Mesodermal cell (in vitro differentiated cells): ENCODE measurements around the gene GRK4.
A peak's percentile ranks its signal among the peaks of the same experiment; 100 is the strongest.

ENCODE experiments used
- H3K27ac ChIP-seq: 2 replicates; pipeline ENCODE4 v1.7.0; 2013; ENCODE audit warnings: mild to moderate bottlenecking, low read depth, low read length, moderate library complexity; ENCODE audit not compliant: severe bottlenecking
- H3K36me3 ChIP-seq: 2 replicates; pipeline ENCODE4 v1.7.1; 2013; ENCODE audit warnings: mild to moderate bottlenecking, low read length, moderate library complexity; ENCODE audit not compliant: control insufficient read depth, insufficient read depth
- H3K4me1 ChIP-seq: one replicate; pipeline ENCODE4 v1.7.1; 2013; ENCODE audit warnings: mild to moderate bottlenecking, low read length; ENCODE audit not compliant: insufficient read depth, control insufficient read depth, poor library complexity, severe bottlenecking
- H3K4me3 ChIP-seq: 2 replicates; pipeline ENCODE4 v1.7.0; 2013; ENCODE audit warnings: low read length, control low read depth, mild to moderate bottlenecking; ENCODE audit not compliant: insufficient read depth, poor library complexity, severe bottlenecking; ENCODE audit errors: extremely low read depth
- H3K9me3 ChIP-seq: 2 replicates; pipeline ENCODE4 v1.7.1; 2013; ENCODE audit warnings: mild to moderate bottlenecking, low read length, moderate library complexity; ENCODE audit not compliant: control insufficient read depth
- WGBS, 2 experiments: methylation state at CpG; one replicate each; pipeline ENCODE4 v1.1.5; 2013; ENCODE audit warnings: missing lambda C conversion rate in 2 of 2; ENCODE audit not compliant: insufficient coverage in 2 of 2; 5-methylcytosine and 5-hydroxymethylcytosine counted together

Gene GRK4

DNA sequence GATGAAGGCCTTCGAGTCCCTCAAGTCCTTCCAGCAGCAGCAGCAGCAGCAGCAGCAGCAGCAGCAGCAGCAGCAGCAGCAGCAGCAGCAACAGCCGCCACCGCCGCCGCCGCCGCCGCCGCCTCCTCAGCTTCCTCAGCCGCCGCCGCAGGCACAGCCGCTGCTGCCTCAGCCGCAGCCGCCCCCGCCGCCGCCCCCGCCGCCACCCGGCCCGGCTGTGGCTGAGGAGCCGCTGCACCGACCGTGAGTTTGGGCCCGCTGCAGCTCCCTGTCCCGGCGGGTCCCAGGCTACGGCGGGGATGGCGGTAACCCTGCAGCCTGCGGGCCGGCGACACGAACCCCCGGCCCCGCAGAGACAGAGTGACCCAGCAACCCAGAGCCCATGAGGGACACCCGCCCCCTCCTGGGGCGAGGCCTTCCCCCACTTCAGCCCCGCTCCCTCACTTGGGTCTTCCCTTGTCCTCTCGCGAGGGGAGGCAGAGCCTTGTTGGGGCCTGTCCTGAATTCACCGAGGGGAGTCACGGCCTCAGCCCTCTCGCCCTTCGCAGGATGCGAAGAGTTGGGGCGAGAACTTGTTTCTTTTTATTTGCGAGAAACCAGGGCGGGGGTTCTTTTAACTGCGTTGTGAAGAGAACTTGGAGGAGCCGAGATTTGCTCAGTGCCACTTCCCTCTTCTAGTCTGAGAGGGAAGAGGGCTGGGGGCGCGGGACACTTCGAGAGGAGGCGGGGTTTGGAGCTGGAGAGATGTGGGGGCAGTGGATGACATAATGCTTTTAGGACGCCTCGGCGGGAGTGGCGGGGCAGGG lies 111.7 kb downstream of the GRK4 start:
- Histone ChIP-seq H3K4me1 (no peaks in the 10 kb centered on the region), H3K9me3 (no peaks in the 10 kb centered on the region), H3K4me3 (peak overlapping the region; percentile 64), H3K36me3 (peaks cover 4% of the 10 kb centered on the region), H3K27ac (peak overlapping the region; percentile 96)
- 0% methylated on average over 22 to 36 of the region's 60 CpGs for WGBS, 2 experiments

DNA sequence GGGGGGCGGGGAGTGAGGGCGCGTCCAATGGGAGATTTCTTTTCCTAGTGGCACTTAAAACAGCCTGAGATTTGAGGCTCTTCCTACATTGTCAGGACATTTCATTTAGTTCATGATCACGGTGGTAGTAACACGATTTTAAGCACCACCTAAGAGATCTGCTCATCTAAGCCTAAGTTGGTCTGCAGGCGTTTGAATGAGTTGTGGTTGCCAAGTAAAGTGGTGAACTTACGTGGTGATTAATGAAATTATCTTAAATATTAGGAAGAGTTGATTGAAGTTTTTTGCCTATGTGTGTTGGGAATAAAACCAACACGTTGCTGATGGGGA lies 112.2 kb downstream of the GRK4 start:
- Histone ChIP-seq H3K36me3 (peaks cover 6% of the 10 kb centered on the region), H3K4me3 (peak overlapping the region; percentile 64), H3K9me3 (no peaks in the 10 kb centered on the region), H3K27ac (peak overlapping the region; percentile 77), H3K4me1 (no peaks in the 10 kb centered on the region)
- WGBS, 2 experiments, result 3 to 11% methylated on average over 3 to 5 of the region's 8 CpGs

DNA sequence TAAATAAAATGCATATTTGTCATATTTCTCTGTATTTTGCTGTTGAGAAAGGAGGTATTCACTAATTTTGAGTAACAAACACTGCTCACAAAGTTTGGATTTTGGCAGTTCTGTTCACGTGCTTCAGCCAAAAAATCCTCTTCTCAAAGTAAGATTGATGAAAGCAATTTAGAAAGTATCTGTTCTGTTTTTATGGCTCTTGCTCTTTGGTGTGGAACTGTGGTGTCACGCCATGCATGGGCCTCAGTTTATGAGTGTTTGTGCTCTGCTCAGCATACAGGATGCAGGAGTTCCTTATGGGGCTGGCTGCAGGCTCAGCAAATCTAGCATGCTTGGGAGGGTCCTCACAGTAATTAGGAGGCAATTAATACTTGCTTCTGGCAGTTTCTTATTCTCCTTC lies 114.4 kb downstream of the GRK4 start:
- 100% methylated on average over 2 of the region's 2 CpGs for WGBS, 2 experiments
- Histone ChIP-seq H3K4me1 (no peaks in the 10 kb centered on the region), H3K36me3 (peaks cover 6% of the 10 kb centered on the region), H3K9me3 (no peaks in the 10 kb centered on the region), H3K27ac (no peak overlapping the region), H3K4me3 (no peak overlapping the region)

DNA sequence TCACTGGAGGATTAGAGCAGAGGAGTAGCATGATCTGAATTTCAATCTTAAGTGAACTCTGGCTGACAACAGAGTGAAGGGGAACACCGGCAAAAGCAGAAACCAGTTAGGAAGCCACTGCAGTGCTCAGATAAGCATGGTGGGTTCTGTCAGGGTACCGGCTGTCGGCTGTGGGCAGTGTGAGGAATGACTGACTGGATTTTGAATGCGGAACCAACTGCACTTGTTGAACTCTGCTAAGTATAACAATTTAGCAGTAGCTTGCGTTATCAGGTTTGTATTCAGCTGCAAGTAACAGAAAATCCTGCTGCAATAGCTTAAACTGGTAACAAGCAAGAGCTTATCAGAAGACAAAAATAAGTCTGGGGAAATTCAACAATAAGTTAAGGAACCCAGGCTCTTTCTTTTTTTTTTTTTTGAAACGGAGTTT lies 116.3 kb downstream of the GRK4 start:
- Histone ChIP-seq H3K27ac (no peak overlapping the region), H3K9me3 (no peaks in the 10 kb centered on the region), H3K4me3 (no peak overlapping the region), H3K36me3 (peaks cover 6% of the 10 kb centered on the region), H3K4me1 (no peaks in the 10 kb centered on the region)
- 97 to 99% methylated on average over 5 of the region's 6 CpGs for WGBS, 2 experiments

DNA sequence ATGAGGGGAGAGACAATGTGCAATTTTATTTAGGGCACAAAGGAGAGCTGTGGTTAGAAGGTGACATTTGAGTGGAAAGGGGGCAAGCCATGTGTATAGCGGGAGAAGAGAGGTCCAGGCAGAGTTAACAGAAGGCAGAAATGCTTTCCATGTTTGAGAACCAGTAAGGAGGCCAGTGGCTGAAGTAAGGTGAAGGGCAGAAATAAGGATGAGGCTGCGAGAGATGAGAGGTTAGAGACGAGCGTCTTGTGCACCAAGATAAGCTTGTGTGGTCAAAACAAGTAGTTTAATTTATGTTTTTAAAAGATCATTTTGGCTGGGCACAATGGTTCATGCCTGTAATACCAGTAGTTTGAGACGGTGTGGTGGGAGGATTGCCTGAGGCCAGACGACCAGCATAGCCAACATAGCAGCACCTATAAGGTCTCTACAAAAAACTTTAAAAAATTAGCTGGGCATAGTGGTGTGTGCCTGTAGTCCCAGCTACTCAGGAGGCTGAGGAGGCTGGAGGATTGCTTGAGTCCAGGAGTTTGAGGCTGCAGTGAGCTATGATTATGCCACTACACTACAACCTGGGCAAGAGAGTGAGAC lies 119.6 kb downstream of the GRK4 start:
- Histone ChIP-seq H3K36me3 (peaks cover 24% of the 10 kb centered on the region), H3K9me3 (no peaks in the 10 kb centered on the region), H3K4me3 (no peak overlapping the region), H3K4me1 (no peaks in the 10 kb centered on the region), H3K27ac (no peak overlapping the region)
- 98% methylated on average over 4 to 5 of the region's 6 CpGs for WGBS, 2 experiments

DNA sequence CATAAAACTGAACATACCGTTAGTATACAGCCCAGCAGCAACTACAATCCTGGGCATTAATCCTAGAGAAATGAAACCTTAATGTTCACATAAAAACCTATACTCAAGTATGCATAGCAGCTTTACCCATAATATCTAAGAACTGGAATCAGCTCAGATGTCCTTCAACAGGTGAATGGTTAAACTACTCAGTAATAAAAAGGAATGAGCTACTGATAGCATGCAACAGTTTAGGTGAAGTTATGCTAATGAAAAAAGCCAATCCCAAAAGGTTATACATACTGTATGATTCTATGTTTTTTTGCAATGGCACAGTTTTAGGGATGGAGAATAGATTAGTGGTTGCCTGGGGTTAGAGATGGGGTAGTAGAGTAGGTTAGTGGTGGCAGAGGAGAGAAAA lies 120.4 kb downstream of the GRK4 start:
- WGBS, 2 experiments, result no CpG with 5 or more reads among the region's 1 CpG
- H3K9me3 ChIP-seq, result no peaks in the 10 kb centered on the region

DNA sequence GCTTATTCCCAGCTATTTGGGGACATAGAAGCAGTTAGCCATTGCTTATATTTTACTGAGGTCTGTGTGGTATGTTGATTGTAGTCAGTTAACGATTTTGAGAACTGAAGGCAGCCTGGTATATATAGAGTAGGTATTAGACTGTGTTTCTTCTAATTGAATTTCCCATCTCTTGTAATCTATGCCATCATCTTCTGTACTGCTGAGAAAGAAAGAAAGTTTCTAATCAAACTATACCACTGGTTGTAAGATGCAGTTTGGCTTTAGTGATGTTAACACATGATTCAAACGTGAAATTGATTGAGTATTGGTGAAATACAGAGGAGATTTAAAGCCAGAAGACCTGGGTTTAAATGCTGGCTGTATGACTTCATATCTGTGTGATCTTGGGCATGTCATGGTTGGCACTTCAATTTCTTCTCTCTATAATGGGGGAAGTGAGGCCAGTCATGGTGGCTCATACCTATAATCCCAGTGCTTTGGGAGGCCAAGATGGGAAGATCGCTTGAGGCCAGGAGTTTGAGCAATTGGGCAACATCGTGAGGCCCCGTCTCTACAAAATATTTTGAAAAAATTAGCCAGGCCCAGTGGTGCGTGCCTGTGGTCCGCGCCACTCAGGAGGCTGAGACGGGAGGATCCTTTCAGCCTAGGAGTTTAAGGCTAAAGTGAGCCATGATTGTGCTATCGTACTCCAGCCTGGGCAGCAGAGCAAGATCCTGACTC lies 122.7 kb downstream of the GRK4 start:
- H3K4me3 ChIP-seq, result no peak overlapping the region
- peaks cover 37% of the 10 kb centered on the region for H3K36me3 ChIP-seq
- 99% methylated on average over 9 of the region's 10 CpGs for WGBS, 2 experiments
- no peaks in the 10 kb centered on the region for H3K9me3 ChIP-seq
- H3K4me1 ChIP-seq, result no peaks in the 10 kb centered on the region
- H3K27ac ChIP-seq, result no peak overlapping the region

More for the DNA sequence above, 120.4 kb downstream of the GRK4 start:
- H3K36me3 ChIP-seq, result peaks cover 30% of the 10 kb centered on the region
- H3K27ac ChIP-seq, result no peak overlapping the region
- H3K4me1 ChIP-seq, result no peaks in the 10 kb centered on the region
- no peak overlapping the region for H3K4me3 ChIP-seq

DNA sequence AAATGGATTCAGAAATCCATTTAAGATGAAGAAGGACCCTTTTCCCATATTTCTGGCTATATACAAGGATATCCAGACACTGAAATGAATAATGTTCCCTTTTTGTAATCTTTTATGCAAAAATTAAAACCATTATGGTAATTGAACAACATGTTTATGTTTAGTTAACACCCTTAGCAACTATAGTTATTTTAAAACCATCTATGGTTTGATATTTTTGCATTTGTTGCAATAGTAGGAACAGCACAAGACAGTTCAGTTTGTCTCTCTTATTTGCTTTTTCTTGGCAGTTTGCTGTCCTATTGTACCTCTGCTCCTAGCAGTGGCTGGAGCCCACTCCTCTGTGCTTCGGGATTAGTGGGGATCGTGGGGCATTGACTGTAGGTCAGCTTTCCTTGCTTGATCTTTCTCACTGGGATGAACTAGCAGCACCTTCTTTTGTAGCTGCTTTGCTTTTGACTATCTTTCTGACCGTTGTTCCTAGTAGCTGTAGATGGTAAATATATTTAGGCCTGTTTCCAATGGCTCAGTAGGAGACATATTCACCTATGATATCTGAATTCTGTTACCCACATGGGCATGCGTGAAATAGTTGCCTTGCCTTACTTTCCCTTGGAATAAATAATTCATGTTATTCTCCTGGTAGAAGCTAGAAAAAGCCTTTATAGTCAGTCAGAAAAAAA lies 123.9 kb downstream of the GRK4 start:
- no peaks in the 10 kb centered on the region for H3K4me1 ChIP-seq
- 88 to 100% methylated on average over 2 of the region's 4 CpGs for WGBS, 2 experiments
- H3K36me3 ChIP-seq, result peaks cover 47% of the 10 kb centered on the region
- no peak overlapping the region for H3K4me3 ChIP-seq
- H3K9me3 ChIP-seq, result no peaks in the 10 kb centered on the region
- no peak overlapping the region for H3K27ac ChIP-seq
